Measurements from ENCODE around the gene CSRP3.

The CSRP3 gene

GRCh38 chr11:19187114-19187832 is 14.5 kb downstream of the CSRP3 start:
- Mint-ChIP-seq H3K36me3 (peaks cover 0 to 9% of the 10 kb centered on the region in 2 donors), H3K27ac (no peak overlapping the region), H3K27me3 (no peaks in the 10 kb centered on the region), H3K4me1 (no peaks in the 10 kb centered on the region), H3K4me3 (no peak overlapping the region), H3K9me3 (no peaks in the 10 kb centered on the region)
- no peak for DNase-seq
- ATAC-seq (replicated peaks) = no peak

- no peaks in the 10 kb centered on the region for H3K9me3 Mint-ChIP-seq
- peaks cover 0 to 2% of the 10 kb centered on the region in 2 donors for H3K4me1 Mint-ChIP-seq
- no peak overlapping the region for H3K4me3 Mint-ChIP-seq
- DNase-seq = no peak
- ATAC-seq (replicated peaks) = no peak
- H3K27ac Mint-ChIP-seq = no peak overlapping the region
- no peaks in the 10 kb centered on the region for H3K27me3 Mint-ChIP-seq
- peaks cover 0 to 9% of the 10 kb centered on the region in 2 donors for H3K36me3 Mint-ChIP-seq
Measured at GRCh38 chr11:19185516-19186052, 16.2 kb downstream of the CSRP3 start.

GRCh38 chr11:19185036-19185435 is 16.7 kb downstream of the CSRP3 start:
- Mint-ChIP-seq H3K9me3 (no peaks in the 10 kb centered on the region), H3K4me1 (peaks cover 0 to 2% of the 10 kb centered on the region in 2 donors), H3K27me3 (no peaks in the 10 kb centered on the region), H3K36me3 (peaks cover 0 to 10% of the 10 kb centered on the region in 2 donors), H3K27ac (peak overlapping the region; percentile 14), H3K4me3 (no peak overlapping the region)
- DNase-seq (no peak), ATAC-seq (replicated peaks) (no peak)

GRCh38 chr11:19183646-19184045 is 18.1 kb downstream of the CSRP3 start:
- DNase-seq (no peak), ATAC-seq (replicated peaks) (no peak)
- Mint-ChIP-seq H3K4me1 (peaks cover 0 to 2% of the 10 kb centered on the region in 2 donors), H3K27ac (no peak overlapping the region), H3K36me3 (peaks cover under 1 to 12% of the 10 kb centered on the region in 2 donors), H3K9me3 (no peaks in the 10 kb centered on the region), H3K4me3 (no peak overlapping the region), H3K27me3 (no peaks in the 10 kb centered on the region)

GRCh38 chr11:19181531-19182261 is 20.1 kb downstream of the CSRP3 start:
- Mint-ChIP-seq H3K27ac (no peak overlapping the region), H3K9me3 (no peaks in the 10 kb centered on the region), H3K4me3 (no peak overlapping the region), H3K4me1 (peaks cover 0 to 4% of the 10 kb centered on the region in 2 donors), H3K27me3 (no peaks in the 10 kb centered on the region), H3K36me3 (peaks cover 6 to 25% of the 10 kb centered on the region in 2 donors)
- ATAC-seq (replicated peaks) (no peak), DNase-seq (no peak)

- H3K4me3 Mint-ChIP-seq = no peak overlapping the region
- peaks cover 0 to 6% of the 10 kb centered on the region in 2 donors for H3K9me3 Mint-ChIP-seq
- ATAC-seq (replicated peaks) = peak; percentile 61 to 65
- H3K27me3 Mint-ChIP-seq = no peaks in the 10 kb centered on the region
- no peak for DNase-seq
- peaks cover 33 to 52% of the 10 kb centered on the region in 2 donors for H3K36me3 Mint-ChIP-seq
- peak overlapping the region; percentile 33 for H3K27ac Mint-ChIP-seq
- H3K4me1 Mint-ChIP-seq = peaks cover 17 to 21% of the 10 kb centered on the region in 2 donors
Measured at GRCh38 chr11:19176629-19177186, 25.1 kb downstream of the CSRP3 start.

GRCh38 chr11:19173964-19174638 is 27.7 kb downstream of the CSRP3 start:
- peak overlapping the region in 1 of 2 donors; percentile 29 for H3K4me3 Mint-ChIP-seq
- ATAC-seq (replicated peaks) (no peak), DNase-seq (no peak)
- H3K9me3 Mint-ChIP-seq = peaks cover 0 to 6% of the 10 kb centered on the region in 2 donors
- peak overlapping the region; percentile 94 for H3K27ac Mint-ChIP-seq
- H3K36me3 Mint-ChIP-seq = peaks cover 43 to 66% of the 10 kb centered on the region in 2 donors
- H3K4me1 Mint-ChIP-seq = peaks cover 17 to 19% of the 10 kb centered on the region in 2 donors
- no peaks in the 10 kb centered on the region for H3K27me3 Mint-ChIP-seq

GRCh38 chr11:19173004-19173689 is 28.6 kb downstream of the CSRP3 start:
- peaks cover 44 to 67% of the 10 kb centered on the region in 2 donors for H3K36me3 Mint-ChIP-seq

GRCh38 chr11:19168090-19168489 is 33.7 kb downstream of the CSRP3 start:
- no peaks in the 10 kb centered on the region for H3K9me3 Mint-ChIP-seq
- DNase-seq (no peak), ATAC-seq (replicated peaks) (no peak)
- peaks cover 50 to 69% of the 10 kb centered on the region in 2 donors for H3K36me3 Mint-ChIP-seq
- H3K27me3 Mint-ChIP-seq = no peaks in the 10 kb centered on the region
- no peak overlapping the region for H3K4me3 Mint-ChIP-seq
- no peaks in the 10 kb centered on the region for H3K4me1 Mint-ChIP-seq
- no peak overlapping the region for H3K27ac Mint-ChIP-seq

More at GRCh38 chr11:19173004-19173689, 28.6 kb downstream of the CSRP3 start:
- ATAC-seq (replicated peaks) (no peak), DNase-seq (no peak)
- peaks cover 17 to 19% of the 10 kb centered on the region in 2 donors for H3K4me1 Mint-ChIP-seq
- H3K27ac Mint-ChIP-seq = peak overlapping the region; percentile 9
- no peak overlapping the region for H3K4me3 Mint-ChIP-seq
- H3K9me3 Mint-ChIP-seq = peaks cover 0 to 6% of the 10 kb centered on the region in 2 donors
- H3K27me3 Mint-ChIP-seq = no peaks in the 10 kb centered on the region

GRCh38 chr11:19164881-19165280 is 36.9 kb downstream of the CSRP3 start:
- Mint-ChIP-seq H3K9me3 (no peaks in the 10 kb centered on the region), H3K36me3 (peaks cover 43 to 70% of the 10 kb centered on the region in 2 donors), H3K4me3 (no peak overlapping the region), H3K27me3 (no peaks in the 10 kb centered on the region), H3K27ac (no peak overlapping the region), H3K4me1 (no peaks in the 10 kb centered on the region)
- ATAC-seq (replicated peaks) (no peak), DNase-seq (no peak)

- no peaks in the 10 kb centered on the region for H3K9me3 Mint-ChIP-seq
- H3K36me3 Mint-ChIP-seq = peaks cover 46 to 72% of the 10 kb centered on the region in 2 donors
Measured at GRCh38 chr11:19164230-19164855, 37.4 kb downstream of the CSRP3 start.

GRCh38 chr11:19163617-19164016 is 38.2 kb downstream of the CSRP3 start:
- H3K36me3 Mint-ChIP-seq = peaks cover 49 to 73% of the 10 kb centered on the region in 2 donors
- ATAC-seq (replicated peaks) (no peak), DNase-seq (no peak)
- no peaks in the 10 kb centered on the region for H3K9me3 Mint-ChIP-seq
- no peaks in the 10 kb centered on the region for H3K27me3 Mint-ChIP-seq
- H3K4me1 Mint-ChIP-seq = no peaks in the 10 kb centered on the region
- H3K4me3 Mint-ChIP-seq = no peak overlapping the region
- H3K27ac Mint-ChIP-seq = no peak overlapping the region

More at GRCh38 chr11:19164230-19164855, 37.4 kb downstream of the CSRP3 start:
- no peaks in the 10 kb centered on the region for H3K27me3 Mint-ChIP-seq
- H3K27ac Mint-ChIP-seq = no peak overlapping the region
- H3K4me1 Mint-ChIP-seq = no peaks in the 10 kb centered on the region
- no peak overlapping the region for H3K4me3 Mint-ChIP-seq
- DNase-seq (no peak), ATAC-seq (replicated peaks) (no peak)

GRCh38 chr11:19162951-19163505 is 38.8 kb downstream of the CSRP3 start:
- DNase-seq = no peak
- H3K36me3 Mint-ChIP-seq = peaks cover 43 to 67% of the 10 kb centered on the region in 2 donors
- H3K27me3 Mint-ChIP-seq = no peaks in the 10 kb centered on the region
- no peak for ATAC-seq (replicated peaks)
- H3K9me3 Mint-ChIP-seq = no peaks in the 10 kb centered on the region
- H3K27ac Mint-ChIP-seq = no peak overlapping the region
- no peak overlapping the region for H3K4me3 Mint-ChIP-seq
- H3K4me1 Mint-ChIP-seq = no peaks in the 10 kb centered on the region

Data from stimulated activated naive B cell treated with anti-CD40 and anti-IgM and Interleukin-4, amounts not matched to agents 10 μg/mL and 1 μg/mL and 100 μg/mL, for 72 hours (primary cell).